HCEC 1CT (cell line): ENCODE measurements around the gene RPGR.

ENCODE experiments used
- DNase-seq: peaks from one replicate; pipeline ENCODE4 v3.0.0-alpha.2; 2017

The RPGR gene, protein sequence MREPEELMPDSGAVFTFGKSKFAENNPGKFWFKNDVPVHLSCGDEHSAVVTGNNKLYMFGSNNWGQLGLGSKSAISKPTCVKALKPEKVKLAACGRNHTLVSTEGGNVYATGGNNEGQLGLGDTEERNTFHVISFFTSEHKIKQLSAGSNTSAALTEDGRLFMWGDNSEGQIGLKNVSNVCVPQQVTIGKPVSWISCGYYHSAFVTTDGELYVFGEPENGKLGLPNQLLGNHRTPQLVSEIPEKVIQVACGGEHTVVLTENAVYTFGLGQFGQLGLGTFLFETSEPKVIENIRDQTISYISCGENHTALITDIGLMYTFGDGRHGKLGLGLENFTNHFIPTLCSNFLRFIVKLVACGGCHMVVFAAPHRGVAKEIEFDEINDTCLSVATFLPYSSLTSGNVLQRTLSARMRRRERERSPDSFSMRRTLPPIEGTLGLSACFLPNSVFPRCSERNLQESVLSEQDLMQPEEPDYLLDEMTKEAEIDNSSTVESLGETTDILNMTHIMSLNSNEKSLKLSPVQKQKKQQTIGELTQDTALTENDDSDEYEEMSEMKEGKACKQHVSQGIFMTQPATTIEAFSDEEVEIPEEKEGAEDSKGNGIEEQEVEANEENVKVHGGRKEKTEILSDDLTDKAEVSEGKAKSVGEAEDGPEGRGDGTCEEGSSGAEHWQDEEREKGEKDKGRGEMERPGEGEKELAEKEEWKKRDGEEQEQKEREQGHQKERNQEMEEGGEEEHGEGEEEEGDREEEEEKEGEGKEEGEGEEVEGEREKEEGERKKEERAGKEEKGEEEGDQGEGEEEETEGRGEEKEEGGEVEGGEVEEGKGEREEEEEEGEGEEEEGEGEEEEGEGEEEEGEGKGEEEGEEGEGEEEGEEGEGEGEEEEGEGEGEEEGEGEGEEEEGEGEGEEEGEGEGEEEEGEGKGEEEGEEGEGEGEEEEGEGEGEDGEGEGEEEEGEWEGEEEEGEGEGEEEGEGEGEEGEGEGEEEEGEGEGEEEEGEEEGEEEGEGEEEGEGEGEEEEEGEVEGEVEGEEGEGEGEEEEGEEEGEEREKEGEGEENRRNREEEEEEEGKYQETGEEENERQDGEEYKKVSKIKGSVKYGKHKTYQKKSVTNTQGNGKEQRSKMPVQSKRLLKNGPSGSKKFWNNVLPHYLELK

GRCh38 chrX:38327007-38327774, at the start of gene RPGR:
TSS of gene RPGR (minus strand) at chrX:38327509. CDS start at chrX:38327367, 142 bp downstream.
- DNase-seq, result peak; percentile 87

GRCh38 chrX:38376747-38377146, 49.4 kb upstream of the RPGR start:
- no peak for DNase-seq

- peak; percentile 1 for DNase-seq
Observed at GRCh38 chrX:38375891-38376290, 48.6 kb upstream of the RPGR start.

- DNase-seq, result no peak
Observed at GRCh38 chrX:38374431-38374830, 47.1 kb upstream of the RPGR start.

GRCh38 chrX:38371641-38372040, 44.3 kb upstream of the RPGR start:
- DNase-seq, result no peak

- DNase-seq, result no peak
Observed at GRCh38 chrX:38368774-38369173, 41.5 kb upstream of the RPGR start.

- DNase-seq, result no peak
Observed at GRCh38 chrX:38365954-38366353, 38.6 kb upstream of the RPGR start.

DNA sequence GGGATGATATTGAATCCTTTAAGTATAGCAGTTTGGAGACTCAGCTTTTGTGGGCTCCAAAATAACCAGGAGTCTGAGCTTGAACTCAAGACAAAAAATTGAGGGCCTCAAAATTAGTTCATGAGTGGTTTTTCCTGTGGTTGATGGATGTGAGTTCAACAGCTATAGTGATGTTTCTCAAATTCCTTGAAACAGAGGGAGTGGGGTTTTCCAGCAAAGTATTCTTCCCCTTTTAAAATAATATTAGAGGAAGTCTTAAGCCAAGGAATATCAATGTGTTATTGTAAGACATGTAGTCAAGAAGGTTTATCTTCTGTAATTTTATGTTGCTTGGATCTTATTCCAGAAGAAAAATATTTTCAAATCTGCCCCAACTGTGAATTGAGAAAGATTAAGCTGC, 35.7 kb upstream of the RPGR start:
- DNase-seq, result no peak

DNA sequence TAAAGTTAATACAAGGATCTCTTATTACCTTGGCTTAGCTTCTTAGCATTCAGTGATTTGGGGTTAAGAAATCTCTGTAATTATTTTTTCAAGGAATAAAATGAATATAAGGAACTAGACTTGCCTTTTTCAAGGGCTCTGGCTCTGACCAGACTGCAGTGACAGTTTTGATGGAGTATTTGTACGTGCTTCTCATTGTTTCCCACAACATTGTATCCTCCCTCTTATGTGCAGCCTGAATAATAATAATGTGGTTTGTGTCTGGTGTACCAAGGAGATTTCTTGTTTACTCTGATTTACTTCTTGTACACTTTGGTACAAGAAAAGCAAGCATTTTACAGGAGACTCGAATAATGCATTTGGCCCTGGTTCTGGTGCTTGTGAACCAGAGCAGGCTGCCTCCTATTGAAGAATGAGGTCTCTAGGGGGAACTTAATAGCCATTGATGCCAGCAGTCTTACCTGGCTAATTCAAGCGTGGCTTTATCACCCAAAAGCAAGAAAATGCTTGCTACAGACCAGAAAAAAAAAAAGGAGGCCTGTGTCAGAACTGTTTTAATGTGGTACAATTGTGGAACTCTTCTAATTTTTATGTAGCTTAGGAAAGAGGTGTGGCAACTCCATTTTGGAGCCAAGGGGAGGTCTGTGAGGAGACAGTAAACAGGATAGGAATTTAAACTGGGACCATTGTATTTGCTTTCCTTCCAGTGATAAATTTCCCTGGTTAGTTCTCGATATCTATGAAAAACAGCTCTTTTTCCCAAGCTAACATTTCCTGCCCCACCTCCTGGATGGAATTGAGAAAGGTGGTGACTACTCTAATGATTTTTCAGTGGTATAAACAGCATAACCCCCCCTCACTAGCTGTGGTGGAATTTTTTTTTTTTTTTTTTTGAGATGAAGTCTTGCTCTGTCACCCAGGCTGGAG, 30.7 kb upstream of the RPGR start:
- no peak for DNase-seq

- DNase-seq, result no peak
Observed at GRCh38 chrX:38356401-38356800, 29.1 kb upstream of the RPGR start.

DNA sequence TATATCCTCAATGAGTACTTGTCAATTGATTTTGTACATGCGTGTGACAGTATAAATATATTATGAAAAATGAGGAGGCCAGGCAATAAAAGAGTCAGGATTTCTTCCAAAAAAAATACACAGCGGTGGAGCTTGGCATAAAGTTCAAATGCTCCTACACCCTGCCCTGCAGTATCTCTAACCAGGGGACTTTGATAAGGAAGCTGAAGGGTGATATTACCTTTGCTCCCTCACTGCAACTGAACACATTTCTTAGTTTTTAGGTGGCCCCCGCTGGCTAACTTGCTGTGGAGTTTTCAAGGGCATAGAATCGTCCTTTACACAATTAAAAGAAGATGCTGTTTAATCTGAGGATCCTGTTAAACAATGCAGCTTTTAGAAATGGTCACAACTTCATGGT, 25.1 kb upstream of the RPGR start, which contains the start of gene OTC:
Gene OTC, plus strand, starts transcription at position 243 of the 400 bp plus-strand sequence. Its CDS starts 93 bp downstream, at position 336.
- DNase-seq, result no peak

- no peak for DNase-seq
Observed at GRCh38 chrX:38351346-38351745, 24.0 kb upstream of the RPGR start.

DNA sequence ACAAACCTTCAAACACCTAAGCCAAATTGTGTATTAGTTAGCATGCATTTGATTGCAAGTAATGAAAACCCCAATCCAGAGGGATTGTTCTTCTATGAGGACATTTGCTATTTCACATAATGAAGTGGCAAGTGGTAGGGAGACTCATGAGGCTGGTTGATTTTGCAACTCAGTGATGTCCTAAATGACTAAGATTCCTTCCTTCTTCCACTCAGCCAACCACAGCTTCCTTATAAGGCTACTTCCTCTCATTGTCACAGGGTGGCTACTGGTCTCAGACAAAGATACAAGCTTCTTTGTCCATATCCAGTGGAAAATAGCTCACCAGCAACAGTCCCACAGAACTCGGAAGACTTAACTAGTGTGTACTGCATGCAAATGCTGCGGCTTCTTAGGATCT, 19.8 kb upstream of the RPGR start:
- DNase-seq, result peak; percentile 72

DNA sequence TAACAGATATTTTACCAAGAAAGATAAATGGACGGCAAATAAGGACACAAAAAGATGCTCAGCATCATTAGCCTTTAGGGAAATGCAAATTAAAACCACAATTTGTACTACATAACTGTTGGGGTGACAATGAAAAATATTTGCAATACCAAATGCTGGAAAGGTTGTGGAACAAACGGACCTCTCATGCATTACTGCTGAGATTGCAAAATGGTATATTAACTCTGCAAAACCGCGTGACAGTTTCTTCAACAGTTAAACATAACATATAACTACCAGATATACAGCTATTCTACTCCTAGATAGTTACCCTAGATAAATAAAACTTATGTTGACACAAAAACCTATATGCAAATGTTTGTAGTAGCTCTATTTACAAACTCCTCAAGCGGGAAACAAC, 18.8 kb upstream of the RPGR start:
- DNase-seq, result no peak

DNA sequence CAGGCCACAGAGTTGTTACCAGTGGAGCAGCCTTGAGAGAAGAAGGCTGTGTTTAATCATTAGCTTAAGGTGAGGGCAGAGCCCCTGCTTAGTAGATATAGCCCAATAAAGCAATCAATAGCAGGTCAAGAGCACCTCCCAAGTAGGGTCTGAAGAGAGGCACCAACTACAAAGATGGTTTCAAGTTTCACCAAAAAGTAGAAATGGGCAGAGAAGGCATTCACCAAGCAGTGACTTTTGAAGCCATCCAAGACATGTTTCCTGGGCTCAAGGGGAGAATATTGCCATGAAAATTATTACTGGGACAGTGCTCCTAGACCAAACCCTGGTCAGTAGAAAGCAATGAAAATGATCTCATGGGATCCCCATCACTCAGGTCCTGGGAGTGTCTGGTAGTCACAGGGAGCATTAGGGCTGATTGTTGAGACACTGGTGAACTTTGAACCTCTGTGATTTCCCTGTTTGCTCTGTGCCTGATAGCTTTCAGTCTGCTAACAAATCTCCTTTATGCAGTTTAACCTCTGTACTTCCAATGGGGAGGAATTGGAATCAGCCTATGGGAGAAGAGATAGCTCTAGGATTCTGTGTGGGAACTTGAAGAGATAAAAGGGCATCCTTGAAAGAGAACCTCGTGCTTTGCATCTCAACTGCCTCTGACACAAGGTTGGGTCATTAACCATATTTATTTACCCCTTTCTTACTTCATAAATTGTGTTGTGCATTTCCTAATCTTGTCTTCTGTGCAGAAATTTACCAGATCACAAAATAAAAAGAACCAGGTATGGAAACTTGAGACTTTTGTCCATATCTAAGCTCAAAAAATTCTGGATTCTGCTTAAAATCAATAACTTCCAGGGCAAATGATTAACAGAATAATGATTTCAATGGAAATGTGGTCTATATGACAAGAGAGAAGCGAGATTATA, 15.8 kb upstream of the RPGR start:
- no peak for DNase-seq

DNA sequence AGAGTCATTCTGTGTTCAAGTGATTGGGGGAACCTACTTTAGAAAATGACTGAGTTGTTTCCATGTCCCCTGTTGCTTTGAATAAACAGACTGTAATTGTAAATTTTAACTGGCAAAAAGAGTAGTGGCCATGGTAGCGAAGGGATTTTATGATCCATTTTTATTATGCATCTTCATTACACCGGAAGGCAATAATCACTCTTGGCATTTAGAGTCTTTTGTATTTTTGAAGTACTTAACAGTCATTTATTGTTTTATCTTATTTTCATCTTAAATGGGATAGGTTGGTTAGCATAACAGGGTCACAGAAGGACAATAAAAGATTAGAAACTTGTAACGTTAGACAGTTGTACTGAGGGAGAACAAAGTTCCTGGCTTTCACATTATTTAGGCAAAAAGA, 14.1 kb upstream of the RPGR start:
- no peak for DNase-seq

DNA sequence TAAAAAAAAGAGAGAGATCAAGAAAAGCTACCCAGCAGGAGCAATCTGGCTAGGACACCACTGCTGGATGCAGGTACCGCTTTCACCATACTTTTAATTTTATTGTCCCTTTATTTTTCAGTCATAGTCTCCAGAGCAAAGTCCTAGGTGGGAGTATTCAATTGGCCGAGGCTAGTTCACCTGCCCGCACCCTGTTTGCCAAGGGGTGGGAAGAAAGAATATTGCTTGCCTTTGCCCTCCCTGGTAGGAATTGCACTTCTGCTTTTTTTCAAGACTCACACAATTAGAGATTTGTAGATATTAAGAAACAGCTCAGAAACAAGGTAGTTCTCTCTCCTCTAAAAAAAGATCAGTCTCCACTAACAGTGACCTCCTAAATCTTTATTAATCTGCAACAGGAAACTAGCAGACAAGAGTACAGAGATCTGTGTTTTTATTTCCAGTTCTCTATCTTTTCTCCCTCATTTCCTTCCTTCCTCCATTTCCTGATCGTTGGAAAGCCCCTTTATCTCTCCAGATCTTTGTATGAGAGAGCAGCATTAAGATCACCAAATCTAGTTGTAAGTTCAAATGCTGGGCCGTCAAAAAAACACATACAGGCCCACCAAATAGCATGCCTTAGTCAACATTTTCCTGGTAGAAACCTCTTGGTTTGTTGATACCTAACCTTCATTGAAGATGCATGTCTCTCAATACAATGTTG, 9.4 kb upstream of the RPGR start:
- no peak for DNase-seq

DNA sequence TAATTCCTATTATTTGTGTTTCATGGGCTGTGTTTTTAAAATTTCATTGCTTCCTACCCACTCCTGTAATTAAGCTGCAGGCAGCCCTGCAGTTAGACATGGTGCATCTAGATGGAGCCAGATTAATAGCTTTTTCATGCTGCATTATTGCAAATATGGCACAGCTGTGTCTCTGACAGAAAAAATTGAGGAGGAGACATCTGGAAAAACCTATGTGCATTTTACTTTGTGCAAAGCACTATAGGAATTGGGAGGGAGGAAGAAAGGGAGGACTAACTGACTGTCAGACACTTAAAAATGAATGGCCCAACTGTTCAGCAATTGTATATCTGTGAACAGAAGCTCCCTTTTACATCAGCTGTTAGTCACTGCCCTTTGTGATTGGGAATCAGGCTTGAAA, 8.1 kb upstream of the RPGR start:
- no peak for DNase-seq

DNA sequence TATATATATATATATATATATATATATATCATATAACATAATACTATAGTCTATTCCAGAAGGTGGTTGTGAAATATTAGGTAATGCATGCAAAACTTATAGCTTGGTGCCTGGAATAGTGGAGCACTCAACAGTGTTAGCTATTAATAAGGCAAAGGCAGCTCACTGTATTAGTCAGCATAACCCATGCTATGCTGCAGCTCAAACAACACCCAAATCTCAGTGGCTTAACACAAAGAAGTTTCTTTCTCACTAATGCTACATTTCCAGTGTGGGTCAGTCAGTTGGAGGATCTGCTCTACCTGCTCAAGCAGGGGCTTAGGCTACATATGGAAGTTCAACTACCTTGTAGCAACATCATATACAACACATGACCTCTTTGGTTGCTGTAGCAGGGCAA, 5.2 kb upstream of the RPGR start:
- no peak for DNase-seq

GRCh38 chrX:38327775-38328081, 419 bp upstream of the RPGR start:
- DNase-seq, result no peak
